GM21423 (cell line): ENCODE measurements around the gene VAV3.

ENCODE experiments used
- ATAC-seq: cut with Tn5 transposase; IDR thresholded peaks from one replicate; pipeline ENCODE4 v1.9.1; 2021; ENCODE audit warnings: mild to moderate bottlenecking, moderate library complexity; ENCODE audit not compliant: unreplicated experiment

VAV3 gene

DNA sequence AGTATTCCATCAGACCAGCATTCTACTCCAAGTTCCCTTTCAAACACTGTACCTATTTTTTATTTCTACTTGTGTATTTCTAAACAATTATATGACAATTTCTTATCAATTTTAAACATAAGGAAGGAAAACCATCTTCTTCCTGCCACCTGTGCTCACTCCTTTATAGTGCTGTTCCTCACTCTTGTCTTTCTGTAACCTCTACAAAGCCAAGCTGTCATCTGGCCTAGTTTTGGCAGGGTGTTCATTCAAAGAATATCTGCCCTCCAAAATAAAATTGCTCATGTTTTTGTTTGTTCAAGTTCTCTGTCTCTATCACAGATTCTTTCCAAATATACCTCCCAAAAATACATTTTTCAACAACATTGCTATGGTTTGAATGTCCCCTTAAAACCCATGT is 360.2 kb downstream of the VAV3 start:
- ATAC-seq, result no peak

DNA sequence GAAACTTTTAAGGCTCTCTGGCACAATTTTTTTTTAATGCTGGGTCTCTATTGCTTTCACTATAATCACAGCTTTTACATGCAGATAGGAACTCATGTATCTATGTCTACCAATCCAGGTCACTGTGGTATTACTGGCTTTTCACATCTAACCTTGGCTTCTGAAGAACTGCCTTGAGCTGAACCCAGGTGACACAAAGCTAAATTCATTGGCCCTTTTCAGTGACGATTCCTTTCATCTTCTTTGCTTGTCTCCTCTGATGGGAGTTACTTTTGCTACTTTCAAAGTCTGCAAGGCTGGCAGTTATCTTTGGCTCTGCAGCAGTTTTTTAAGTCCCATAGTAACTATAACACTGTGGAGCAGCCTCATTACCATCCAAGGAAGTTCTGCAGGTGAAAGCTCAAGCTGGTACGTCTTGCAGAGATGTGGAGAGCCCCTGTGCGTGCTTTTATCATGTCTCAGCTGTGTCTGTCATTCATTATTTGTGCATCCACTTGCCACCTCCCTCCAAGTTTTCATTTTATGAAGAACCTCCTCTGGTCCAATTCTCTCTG is 364.3 kb downstream of the VAV3 start:
- no peak for ATAC-seq

DNA sequence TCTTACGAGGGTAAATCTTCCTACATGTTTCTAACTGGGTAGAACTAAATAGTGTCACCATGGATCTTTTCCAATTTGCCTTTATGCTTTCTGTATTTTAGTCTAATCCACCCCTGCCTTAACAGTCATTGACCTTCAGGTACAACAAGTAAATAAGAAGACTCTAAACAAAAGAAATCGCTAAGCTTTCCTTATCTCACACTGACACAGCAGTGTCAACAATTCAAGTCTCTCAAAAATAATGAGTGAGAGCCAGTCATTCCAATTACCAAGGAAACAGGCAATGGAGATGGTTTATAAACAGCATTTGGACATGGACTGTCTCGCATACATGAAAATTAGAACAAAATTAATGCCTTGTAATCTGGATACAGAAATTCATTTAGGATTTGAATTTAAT is 365.8 kb downstream of the VAV3 start:
- no peak for ATAC-seq

DNA sequence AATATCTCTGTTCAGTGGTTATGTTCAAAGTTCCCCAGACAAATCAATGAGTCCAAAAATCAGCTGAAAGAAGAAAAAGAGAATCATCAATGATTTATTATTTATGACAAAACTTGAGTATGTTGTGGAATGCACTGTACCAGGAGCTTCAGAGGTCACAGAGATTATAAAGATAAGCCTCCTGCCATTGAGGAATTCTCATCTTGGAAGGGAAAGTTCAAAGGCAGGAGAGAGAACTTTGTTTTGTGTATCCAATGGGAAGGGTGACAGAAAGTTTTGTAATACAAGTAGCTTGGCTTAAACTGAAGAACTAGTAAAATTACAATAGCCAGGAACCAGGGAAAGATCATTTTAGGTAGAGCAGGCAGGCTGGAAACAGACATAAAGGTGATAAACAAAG is 367.7 kb downstream of the VAV3 start:
- no peak for ATAC-seq

DNA sequence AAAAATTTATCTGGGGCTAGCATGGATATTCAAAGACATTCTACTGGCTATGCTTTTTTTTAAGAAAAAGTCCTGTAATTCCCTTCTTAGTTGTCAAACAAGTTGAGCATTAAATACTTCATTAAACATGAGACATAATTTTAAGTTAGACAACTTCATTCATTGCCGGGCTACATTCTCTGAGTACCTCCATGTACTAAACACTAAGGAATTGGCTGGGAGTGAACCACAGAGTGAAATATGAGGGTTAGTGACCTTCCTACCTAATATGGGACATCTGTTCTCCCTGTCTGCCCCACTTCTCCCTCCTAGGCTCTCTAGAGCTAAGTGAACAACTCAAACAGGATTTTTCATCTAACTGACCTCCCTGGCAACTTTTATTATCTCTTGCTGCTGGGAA is 370.4 kb downstream of the VAV3 start:
- no peak for ATAC-seq

DNA sequence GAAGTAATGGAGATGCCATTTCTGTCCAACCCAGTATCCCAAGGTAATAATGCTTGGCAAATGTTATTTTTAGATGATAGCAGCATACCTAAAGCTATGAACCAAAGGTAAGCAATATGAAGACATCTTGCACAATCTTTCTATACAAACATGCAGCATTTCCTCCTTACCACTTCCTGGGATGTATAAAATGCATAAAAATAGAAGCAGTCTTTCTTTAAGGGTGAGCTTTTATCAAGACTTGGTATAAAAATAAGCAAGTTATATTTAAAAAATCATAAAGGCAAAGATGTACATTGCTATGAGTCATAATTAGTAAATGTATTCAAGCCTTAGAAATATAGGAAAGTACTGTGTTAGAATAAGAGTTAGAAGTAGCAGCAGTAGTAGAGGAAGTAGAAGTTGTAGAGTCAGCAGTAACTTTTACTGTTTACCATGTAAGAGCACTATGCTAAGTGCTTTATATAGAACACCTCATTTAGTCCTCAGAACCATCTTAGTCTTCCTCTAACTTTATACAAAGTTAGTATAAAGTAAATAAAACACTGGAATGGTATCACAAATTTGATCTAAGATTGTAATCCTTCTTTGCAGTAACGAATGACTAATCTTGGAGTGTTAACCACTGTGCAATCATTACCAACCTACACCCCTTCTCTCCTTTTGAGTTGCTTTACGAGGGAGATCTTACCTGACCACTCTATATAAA is 371.3 kb downstream of the VAV3 start:
- no peak for ATAC-seq

DNA sequence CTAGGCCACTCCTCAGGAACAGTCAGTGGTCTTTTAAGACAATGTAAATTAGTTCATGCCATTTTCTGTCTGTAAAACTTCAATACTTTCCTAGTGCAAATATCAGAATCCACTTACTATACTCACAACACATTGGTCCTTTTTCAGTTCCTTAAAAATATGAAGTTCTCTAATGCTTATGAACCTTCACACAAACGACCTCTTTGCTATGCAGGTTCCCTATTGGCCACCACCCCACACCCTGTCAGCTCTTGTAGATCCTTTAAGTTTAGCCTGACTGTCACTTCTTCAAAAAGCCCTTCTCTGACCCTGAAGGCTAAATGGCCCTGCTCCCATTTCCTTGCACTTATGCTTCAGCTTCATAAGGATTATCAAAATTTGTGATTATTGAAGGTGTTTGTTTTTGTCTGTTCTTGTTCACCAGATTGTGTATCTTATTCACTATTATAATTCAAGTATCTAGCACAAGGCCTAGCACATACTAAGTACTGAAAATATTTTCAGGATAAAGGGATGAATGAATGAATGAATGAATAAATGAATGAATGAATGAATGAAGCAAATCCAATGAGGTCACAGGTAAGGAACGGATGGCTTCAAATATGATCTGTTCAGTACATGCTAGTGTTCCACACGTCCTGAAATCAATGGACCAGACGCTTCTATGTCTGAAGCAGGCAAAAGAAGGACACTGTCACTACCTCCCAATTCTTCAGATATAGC is 373.9 kb downstream of the VAV3 start:
- no peak for ATAC-seq

DNA sequence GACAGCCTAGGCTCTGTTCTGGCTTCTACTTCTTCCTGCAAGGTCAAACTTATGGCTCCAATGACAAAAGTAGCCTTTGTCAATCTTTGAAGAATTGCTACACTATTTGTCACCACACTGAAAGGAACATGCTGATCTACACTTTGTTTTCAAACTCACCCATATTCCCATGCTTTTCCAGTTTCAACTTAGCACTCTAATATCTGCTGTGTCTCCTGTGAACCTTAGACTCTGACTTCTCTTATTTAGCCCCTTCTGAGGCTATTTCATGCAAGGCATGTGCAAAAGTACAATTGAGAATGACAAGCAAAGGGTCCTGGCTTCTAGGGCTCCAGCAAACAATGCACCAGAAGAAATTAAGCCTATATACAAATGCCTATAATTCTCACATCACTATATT is 374.9 kb downstream of the VAV3 start:
- no peak for ATAC-seq

DNA sequence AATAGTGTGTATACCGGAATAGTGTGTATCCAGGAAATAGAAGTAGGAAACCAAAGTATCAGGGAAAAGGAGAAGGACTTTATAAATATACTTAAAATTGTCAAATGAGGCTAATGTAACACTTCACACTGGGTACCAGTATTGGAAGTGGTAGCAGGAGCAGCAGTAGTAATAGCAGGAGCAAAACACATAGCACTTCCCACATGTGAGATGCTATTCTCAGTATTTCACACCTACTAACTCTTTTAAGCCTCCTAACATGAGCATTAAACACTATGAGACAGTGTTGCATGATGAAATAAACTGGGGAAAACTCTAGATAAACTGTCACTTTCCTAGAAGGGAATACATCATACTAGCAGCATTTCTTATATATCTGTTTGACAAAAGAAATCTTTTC is 376.7 kb downstream of the VAV3 start:
- no peak for ATAC-seq

DNA sequence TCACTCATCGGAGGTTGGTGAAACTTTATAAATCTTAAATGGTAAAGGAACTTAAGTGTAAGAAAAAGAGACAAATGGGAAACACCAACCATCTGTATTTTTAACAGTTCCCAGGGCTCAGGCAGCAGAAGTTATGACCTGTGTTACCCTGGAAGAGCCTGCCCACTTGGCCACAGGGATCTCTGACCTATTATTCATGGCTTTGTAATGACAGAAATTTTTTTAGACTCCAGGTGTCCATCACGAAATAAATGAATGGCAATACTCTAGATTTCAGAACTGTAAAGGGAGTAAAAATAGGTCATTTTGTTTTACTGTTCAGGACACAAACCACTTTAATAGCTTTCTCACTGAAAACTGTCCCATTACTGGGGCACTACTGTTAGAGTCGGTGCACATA is 389.8 kb downstream of the VAV3 start:
- no peak for ATAC-seq

DNA sequence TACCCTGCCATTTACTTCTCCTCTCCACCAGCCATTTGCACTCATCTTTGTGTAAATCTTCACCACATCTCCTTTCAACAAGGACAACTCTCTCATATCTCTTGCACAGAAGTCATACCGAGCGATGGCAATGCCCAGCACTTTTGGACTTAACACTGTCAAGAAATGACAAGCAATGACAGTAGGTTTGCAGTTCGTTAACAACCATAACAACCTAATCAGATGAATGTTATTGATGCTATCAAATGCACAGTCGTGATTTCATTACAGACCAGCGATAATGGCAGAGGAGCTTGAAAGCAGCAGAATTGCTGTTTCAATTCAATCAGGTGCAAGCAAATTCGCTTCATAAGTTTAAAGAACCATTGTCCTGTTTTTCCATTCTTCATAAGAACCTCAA is 390.9 kb downstream of the VAV3 start:
- ATAC-seq, result no peak

DNA sequence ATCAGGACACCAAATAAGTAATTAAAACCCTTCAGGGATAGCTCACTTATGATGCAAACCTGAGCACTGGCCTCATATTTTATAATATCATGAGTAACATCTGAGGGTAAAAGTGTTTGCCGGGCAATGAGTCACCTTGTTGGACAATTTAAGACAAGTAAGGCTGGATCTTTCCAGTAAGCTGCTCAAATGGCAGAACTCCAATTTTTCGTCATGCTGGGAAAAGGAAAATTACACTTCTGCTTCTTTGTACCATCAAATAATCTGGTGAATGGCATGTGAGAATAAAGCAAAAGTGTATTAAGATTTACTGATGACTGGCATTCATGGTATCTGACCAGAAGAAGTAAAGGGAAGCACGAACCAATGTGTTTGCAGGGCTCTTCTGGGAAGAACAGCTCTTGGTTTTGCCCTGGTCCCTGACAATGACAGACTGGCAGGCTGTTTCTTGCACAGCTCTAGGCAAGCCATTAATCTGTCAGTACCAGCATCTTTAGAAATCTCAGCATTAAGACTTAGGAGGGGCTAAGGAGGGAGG is 392.2 kb downstream of the VAV3 start:
- no peak for ATAC-seq

DNA sequence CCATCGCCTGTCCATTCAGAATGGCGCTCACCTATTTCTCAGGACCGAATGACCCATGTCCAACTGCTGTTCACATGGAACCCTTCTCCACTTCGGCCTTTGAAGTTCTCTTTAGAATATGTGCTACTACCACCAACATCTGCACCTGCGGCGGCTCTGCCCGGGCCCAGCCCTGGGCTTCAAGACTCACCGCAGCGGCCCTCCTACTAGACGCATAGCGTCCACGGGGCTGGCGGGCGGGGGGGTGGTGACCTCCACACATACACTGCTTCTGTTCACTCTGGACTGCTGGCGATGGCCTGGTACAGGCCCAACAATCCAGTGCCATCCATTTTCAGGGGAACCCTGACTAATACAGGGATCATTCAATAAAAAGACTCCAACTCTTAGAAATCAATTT is 394.2 kb downstream of the VAV3 start:
- no peak for ATAC-seq

DNA sequence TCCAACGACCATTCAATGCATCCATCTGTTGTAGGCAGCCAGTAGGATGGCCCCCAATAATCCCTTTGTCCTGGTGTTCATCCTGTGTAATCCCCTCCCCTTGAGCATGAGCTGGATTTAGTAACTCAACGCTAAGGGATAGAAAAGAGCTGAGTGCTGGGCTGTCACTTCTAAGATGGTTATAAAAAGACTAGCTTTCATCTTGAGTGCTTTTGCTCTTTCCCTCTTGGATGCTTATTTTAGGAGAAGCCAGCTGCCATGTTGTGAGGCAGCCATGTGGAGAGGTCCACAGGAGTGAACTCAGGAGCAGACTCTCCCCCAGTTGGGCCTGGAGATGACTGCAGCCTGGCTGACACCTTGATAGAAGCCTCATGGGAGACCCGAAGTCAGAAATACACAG is 401.5 kb downstream of the VAV3 start:
- ATAC-seq, result no peak

DNA sequence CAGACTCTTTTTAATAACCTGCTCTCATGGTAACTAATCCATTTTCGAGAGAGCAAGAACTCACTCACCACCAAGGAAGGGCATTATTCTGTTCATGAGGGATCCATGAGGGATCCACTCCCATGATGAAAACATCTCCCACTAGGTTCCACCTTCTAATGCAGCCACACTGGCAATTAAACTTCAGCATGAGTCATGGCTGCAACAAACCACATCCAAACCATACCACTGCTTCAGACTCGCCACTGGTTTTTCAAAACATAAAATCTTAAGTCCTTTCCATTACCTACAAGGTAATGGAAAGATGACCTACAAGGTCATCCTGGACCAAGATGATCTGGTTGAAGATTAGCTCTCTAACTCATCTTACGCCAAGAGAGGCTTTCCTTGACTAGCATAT is 405.1 kb downstream of the VAV3 start:
- no peak for ATAC-seq

DNA sequence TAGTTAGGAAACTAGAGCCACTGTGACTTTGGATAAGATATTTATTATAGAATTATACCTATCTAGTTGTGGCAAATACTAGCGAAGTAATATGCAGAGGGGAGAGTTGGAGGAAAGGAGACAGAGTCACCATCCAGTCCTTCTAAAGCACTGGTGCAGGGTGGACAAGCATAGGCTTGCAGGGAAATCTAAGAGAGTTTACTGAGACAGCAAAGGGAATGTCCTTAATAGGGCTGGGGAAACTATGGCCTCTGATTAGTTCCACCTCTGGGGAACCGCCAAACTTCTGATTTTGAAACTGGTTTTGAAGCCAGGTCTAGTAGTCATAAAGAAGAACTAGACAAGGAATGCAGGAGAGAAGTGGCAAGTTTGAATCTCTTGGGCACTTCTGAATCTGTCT is 407.9 kb downstream of the VAV3 start:
- no peak for ATAC-seq

DNA sequence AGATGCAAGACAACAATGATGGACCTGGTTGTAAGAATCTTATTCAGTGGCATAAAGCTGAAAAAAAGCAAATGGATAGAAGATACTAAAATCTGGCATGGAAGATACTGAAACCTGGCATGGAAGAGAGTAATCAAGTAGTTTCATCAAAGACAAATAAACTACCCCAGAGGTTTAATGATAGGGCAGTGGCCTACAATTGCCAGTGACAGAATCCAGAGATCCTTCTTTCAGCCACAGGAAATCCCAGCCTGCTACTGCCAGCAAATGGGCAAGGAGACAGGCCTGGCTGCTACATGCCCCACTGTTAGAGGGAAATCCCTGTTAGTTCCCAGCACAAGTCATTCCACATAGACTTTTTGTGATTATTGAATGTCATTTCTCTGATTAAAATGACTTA is 409.4 kb downstream of the VAV3 start:
- ATAC-seq, result no peak

DNA sequence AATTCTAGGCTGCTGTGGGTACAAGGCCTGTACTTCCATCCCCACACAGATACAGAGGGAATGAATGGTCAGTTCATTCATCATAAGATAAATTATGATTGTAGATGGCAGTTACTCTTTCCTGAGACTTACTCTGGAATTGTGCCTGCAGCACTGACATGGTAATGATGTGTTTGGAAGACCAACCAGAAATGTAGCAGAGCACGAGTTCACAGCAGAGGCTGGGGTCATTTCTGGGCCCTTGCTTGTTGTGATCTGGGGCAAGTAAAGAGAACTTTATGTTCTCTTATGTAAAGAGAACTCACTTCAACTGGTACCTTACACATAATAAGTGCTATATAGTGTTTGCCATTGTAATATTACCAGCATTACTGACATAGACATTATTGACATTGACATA is 412.2 kb downstream of the VAV3 start:
- no peak for ATAC-seq

DNA sequence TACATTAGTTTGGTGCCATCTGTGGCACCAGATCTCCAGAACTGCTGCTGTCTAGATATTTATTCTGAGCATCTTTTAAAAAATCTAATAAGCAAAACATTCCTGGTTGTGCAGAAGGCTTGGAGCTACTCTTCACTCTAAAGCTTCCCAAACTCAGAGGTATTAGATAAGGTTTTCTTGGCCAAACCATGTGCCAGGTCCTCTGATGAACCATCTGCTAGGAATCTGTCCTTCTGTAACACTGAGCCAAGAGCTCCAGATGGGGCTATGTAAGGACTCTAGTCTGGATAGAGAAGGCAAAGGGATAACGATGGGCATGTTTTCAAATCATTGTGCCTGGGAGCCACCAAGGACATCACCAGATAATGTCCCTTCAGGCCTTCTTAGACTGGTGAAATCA is 413.5 kb downstream of the VAV3 start:
- ATAC-seq, result no peak

DNA sequence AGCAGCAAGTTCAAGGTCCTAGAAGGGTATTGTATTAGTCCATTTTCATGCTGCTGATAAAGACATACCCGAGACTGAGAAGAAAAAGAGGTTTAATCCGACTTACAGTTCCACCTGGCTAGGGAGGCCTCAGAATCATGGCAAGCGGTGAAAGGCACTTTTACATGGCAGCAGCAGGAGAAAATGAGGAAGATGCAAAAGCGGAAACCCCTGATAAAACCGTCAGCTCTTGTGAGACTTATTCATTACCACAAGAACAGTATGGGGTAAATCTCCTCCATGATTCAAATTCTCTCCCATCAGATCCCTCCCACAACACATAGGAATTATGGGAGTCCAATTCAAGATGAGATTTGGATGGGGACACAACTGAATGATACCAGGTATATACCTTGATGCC is 414.6 kb downstream of the VAV3 start:
- no peak for ATAC-seq

DNA sequence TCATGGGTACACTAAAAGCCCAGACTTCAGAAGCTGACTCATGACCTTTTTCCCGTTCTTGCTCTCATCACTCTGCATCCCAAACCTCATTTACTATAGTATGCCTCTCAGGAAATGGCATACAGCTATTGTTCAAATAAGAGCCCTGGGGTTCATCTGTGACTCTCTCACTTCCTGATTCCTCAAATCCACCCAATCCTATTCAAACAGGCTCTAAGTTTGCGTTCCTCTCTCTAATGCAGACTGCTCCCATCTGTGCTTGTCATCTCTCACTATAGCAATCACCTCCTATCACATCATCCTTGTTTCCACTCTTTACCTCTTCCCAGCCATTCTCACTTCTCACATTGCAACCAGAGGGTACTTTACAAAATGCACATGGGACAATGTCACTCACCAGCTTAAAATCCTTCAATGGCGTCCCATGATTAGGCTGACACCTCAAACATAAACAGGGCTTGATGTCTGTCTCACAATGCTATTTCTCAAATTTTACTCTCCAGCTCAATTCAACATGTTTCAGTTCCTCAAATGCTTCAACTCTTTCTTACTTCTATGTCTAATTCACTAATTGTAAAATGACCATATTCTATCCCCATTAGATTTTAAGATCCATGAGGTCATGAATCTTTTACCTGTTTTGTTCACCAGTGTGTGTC is 415.7 kb downstream of the VAV3 start:
- ATAC-seq, result no peak

DNA sequence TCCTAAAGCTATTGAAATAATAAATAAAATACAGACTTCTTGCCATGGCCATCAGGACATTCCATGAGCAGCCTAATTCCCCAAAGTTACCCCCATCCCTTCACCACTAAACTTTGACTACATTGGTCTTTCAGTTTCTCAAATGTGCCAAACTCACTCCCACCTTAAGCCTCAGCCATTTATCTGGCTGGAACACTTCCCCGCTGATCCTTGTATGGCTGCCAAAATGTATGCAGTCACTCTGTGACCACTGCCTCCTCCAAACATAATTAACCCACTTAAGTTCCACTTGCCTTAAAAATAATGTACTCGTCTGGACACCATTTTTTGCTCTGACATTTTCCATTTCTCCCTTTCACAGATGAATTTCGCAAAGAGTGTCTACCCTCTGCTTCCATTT is 416.7 kb downstream of the VAV3 start:
- ATAC-seq, result no peak
